H9 (cell line): ENCODE results near the gene ACTL8. TPM values are rescaled to one million over a fixed set of nuclear protein-coding genes. Genes with fewer than 3 reads are reported as not detected.

Experiments
- DNase-seq: peaks from one replicate; pipeline ENCODE4 v3.0.0-alpha.2; 2017
- H2AFZ ChIP-seq: one replicate; pipeline ENCODE4 v1.6.1; 2013; ENCODE audit warnings: mild to moderate bottlenecking, low read length, control low read depth, moderate library complexity
- H2AK5ac ChIP-seq: 2 replicates; pipeline ENCODE4 v1.6.1; 2013; ENCODE audit warnings: low read length, control low read depth, mixed read lengths; ENCODE audit not compliant: insufficient read length
- H2BK120ac ChIP-seq: one replicate; pipeline ENCODE4 v1.6.1; 2013; ENCODE audit warnings: low read depth, mild to moderate bottlenecking, low read length, control low read depth, inconsistent platforms; ENCODE audit not compliant: poor library complexity, severe bottlenecking
- H2BK12ac ChIP-seq: 2 replicates; pipeline ENCODE4 v1.6.1; 2013; ENCODE audit warnings: low read length, control low read depth, mixed read lengths, low read depth; ENCODE audit not compliant: insufficient read length
- H2BK15ac ChIP-seq: 2 replicates; pipeline ENCODE4 v1.6.1; 2013; ENCODE audit warnings: low read depth, low read length, control low read depth
- H2BK20ac ChIP-seq: one replicate; pipeline ENCODE4 v1.6.1; 2013; ENCODE audit warnings: low read depth, mild to moderate bottlenecking, low read length, control low read depth, inconsistent platforms; ENCODE audit not compliant: poor library complexity, severe bottlenecking
- H2BK5ac ChIP-seq: 2 replicates; pipeline ENCODE4 v1.6.1; 2013; ENCODE audit warnings: low read length, control low read depth, mixed read lengths; ENCODE audit not compliant: insufficient read length
- H3K14ac ChIP-seq: 2 replicates; pipeline ENCODE4 v1.6.1; 2013; ENCODE audit warnings: low read length, control low read depth; ENCODE audit not compliant: insufficient read depth
- H3K18ac ChIP-seq: 2 replicates; pipeline ENCODE4 v1.6.1; 2013; ENCODE audit warnings: low read depth, mild to moderate bottlenecking, mixed read lengths, low read length, control low read depth; ENCODE audit not compliant: insufficient read length
- H3K23ac ChIP-seq: 2 replicates; pipeline ENCODE4 v1.6.1; 2013; ENCODE audit warnings: low read length, control low read depth, mixed read lengths, low read depth; ENCODE audit not compliant: insufficient read length
- H3K23me2 ChIP-seq: 2 replicates; pipeline ENCODE4 v1.6.1; 2013; ENCODE audit warnings: low read depth, mild to moderate bottlenecking, mixed read lengths, low read length, control low read depth; ENCODE audit not compliant: insufficient read length, poor library complexity, severe bottlenecking
- H3K27ac ChIP-seq: 2 replicates; pipeline ENCODE4 v1.5.1; 2013; ENCODE audit warnings: low read length, control low read depth, mixed read lengths, low read depth; ENCODE audit not compliant: insufficient read length
- H3K27me3 ChIP-seq: 2 replicates; pipeline ENCODE4 v1.6.1; 2013; ENCODE audit warnings: low read length, control low read depth, inconsistent platforms; ENCODE audit not compliant: insufficient read depth
- H3K4ac ChIP-seq: 2 replicates; pipeline ENCODE4 v1.6.1; 2013; ENCODE audit warnings: low read depth, mild to moderate bottlenecking, control low read depth, inconsistent platforms, low read length, moderate library complexity
- H3K4me1 ChIP-seq: 2 replicates; pipeline ENCODE4 v1.6.1; 2013; ENCODE audit warnings: low read length, control low read depth, inconsistent platforms; ENCODE audit not compliant: insufficient read depth
- H3K4me2 ChIP-seq: 2 replicates; pipeline ENCODE4 v1.6.1; 2013; ENCODE audit warnings: low read length, control low read depth, mixed read lengths; ENCODE audit not compliant: insufficient read length, insufficient read depth
- H3K56ac ChIP-seq: 2 replicates; pipeline ENCODE4 v1.6.1; 2013; ENCODE audit warnings: low read depth, mild to moderate bottlenecking, mixed read lengths, low read length, control low read depth; ENCODE audit not compliant: insufficient read length
- H3K79me1 ChIP-seq: 2 replicates; pipeline ENCODE4 v1.6.1; 2013; ENCODE audit warnings: low read depth, mild to moderate bottlenecking, moderate library complexity, low read length, control low read depth, inconsistent platforms; ENCODE audit not compliant: insufficient read depth, poor library complexity, severe bottlenecking
- H3K79me2 ChIP-seq: 2 replicates; pipeline ENCODE4 v1.6.1; 2013; ENCODE audit warnings: low read length, control low read depth, inconsistent platforms; ENCODE audit not compliant: insufficient read depth
- H3K9ac ChIP-seq: 2 replicates; pipeline ENCODE4 v1.6.1; 2013; ENCODE audit warnings: low read length, control low read depth, mixed read lengths; ENCODE audit not compliant: insufficient read length; ENCODE audit errors: extremely low read depth
- H3K9me3 ChIP-seq: one replicate; pipeline ENCODE4 v1.6.1; 2013; ENCODE audit warnings: low read depth, low read length, inconsistent platforms; ENCODE audit not compliant: control insufficient read depth
- H3T11ph ChIP-seq: one replicate; pipeline ENCODE4 v1.6.1; 2013; ENCODE audit warnings: mild to moderate bottlenecking, low read length, control low read depth, inconsistent platforms
- H4K20me1 ChIP-seq: one replicate; pipeline ENCODE4 v1.6.1; 2013; ENCODE audit not compliant: control insufficient read depth, insufficient read length, insufficient read depth
- H4K5ac ChIP-seq: 2 replicates; pipeline ENCODE4 v1.6.1; 2013; ENCODE audit warnings: low read depth, mild to moderate bottlenecking, mixed read lengths, low read length, control low read depth; ENCODE audit not compliant: insufficient read length
- H4K8ac ChIP-seq: replicated peaks from 2 replicates; pipeline ENCODE4 v1.6.1; 2013; ENCODE audit warnings: low read length, control low read depth, mixed read lengths, low read depth; ENCODE audit not compliant: insufficient read length
- H4K91ac ChIP-seq: 2 replicates; pipeline ENCODE4 v1.6.1; 2013; ENCODE audit warnings: low read depth, mild to moderate bottlenecking, moderate library complexity, mixed read lengths, low read length, control low read depth; ENCODE audit not compliant: insufficient read length
- H3K27ac Mint-ChIP-seq, 3 experiments: 2 replicates in 2 of 3; 3 replicates in 1 of 3; pipeline ENCODE4 v1.8.0; 2020 to 2021; ENCODE audit warnings: mixed read lengths in 3 of 3, mild to moderate bottlenecking in 1 of 3, moderate library complexity in 1 of 3
- H3K27me3 Mint-ChIP-seq: 2 replicates; pipeline ENCODE4 v1.8.0; 2021; ENCODE audit warnings: low read depth, mild to moderate bottlenecking, moderate library complexity, mixed read lengths
- H3K36me3 Mint-ChIP-seq, 3 experiments: 2 replicates in 2 of 3; 3 replicates in 1 of 3; pipeline ENCODE4 v1.8.0; 2020 to 2021; ENCODE audit warnings: low read depth in 3 of 3, mixed read lengths in 3 of 3; ENCODE audit not compliant: insufficient read depth in 1 of 3
- H3K4me1 Mint-ChIP-seq, 2 experiments: 2 replicates each; pipeline ENCODE4 v1.8.0; 2020; ENCODE audit warnings: mixed read lengths in 2 of 2
- H3K4me3 Mint-ChIP-seq, 2 experiments: 2 replicates in 1 of 2; 3 replicates in 1 of 2; pipeline ENCODE4 v1.8.0; 2020 to 2021; ENCODE audit warnings: mild to moderate bottlenecking in 2 of 2, mixed read lengths in 2 of 2, moderate library complexity in 1 of 2
- H3K9me3 Mint-ChIP-seq, 2 experiments: 2 replicates in 1 of 2; 3 replicates in 1 of 2; pipeline ENCODE4 v1.8.0; 2020; ENCODE audit warnings: mild to moderate bottlenecking in 2 of 2, mixed read lengths in 2 of 2, moderate library complexity in 1 of 2
- CTCF ChIP-seq: fragments of 200-600 bp; sonication (generic); conservative IDR thresholded peaks from 3 replicates; pipeline ENCODE4 v1.8.0; 2021; ENCODE audit warnings: antibody characterized with exemption, mild to moderate bottlenecking
- WGBS: extraction: QIAGEN DNeasy Blood & Tissue Kit; methylation state at CpG from one replicate; pipeline ENCODE4 v1.1.7; 2013; ENCODE audit warnings: missing lambda C conversion rate, low lambda C conversion rate, mixed read lengths; ENCODE audit not compliant: insufficient read length; ENCODE audit errors: extremely low coverage; 5-methylcytosine and 5-hydroxymethylcytosine counted together
- total RNA-seq: library from RNA; stranded (reverse); gene quantifications from 2 replicates; pipeline ENCODE4 v1.2.1, GENCODE V29; 2021

Gene ACTL8
- total RNA-seq, 1 experiment from 2014 or later = not detected

GRCh38 chr1:17867470-17867869 lies 112.3 kb downstream of the ACTL8 start:
- no peak overlapping the region for H3T11ph ChIP-seq
- no peak overlapping the region for H2AK5ac ChIP-seq
- H3K56ac ChIP-seq = no peak overlapping the region
- no peak overlapping the region for H3K4me3 Mint-ChIP-seq
- peaks cover 7% of the 10 kb centered on the region for H3K27me3 Mint-ChIP-seq
- H2BK5ac ChIP-seq = no peak overlapping the region
- H3K79me2 ChIP-seq = no peaks in the 10 kb centered on the region
- H3K27ac ChIP-seq = no peak overlapping the region
- TF ChIP-seq CTCF = no peak
- H3K23me2 ChIP-seq = no peaks in the 10 kb centered on the region
- H3K4me1 ChIP-seq = no peaks in the 10 kb centered on the region; the same call in 1 of the 2 replicates
- no peak overlapping the region for H4K5ac ChIP-seq
- no peak overlapping the region for H3K27ac Mint-ChIP-seq
- H4K8ac ChIP-seq = no peak overlapping the region
- no peak overlapping the region for H3K18ac ChIP-seq
- no peak overlapping the region for H3K23ac ChIP-seq
- H3K9me3 ChIP-seq = no peaks in the 10 kb centered on the region
- no peaks in the 10 kb centered on the region for H3K79me1 ChIP-seq
- H4K91ac ChIP-seq = no peak overlapping the region
- H3K9me3 Mint-ChIP-seq = peaks cover 6 to 8% of the 10 kb centered on the region in 2 experiments; a peak in 4 of 5 replicates
- no peaks in the 10 kb centered on the region for H3K27me3 ChIP-seq
- H2BK20ac ChIP-seq = no peak overlapping the region
- no peak overlapping the region for H3K14ac ChIP-seq
- no peak overlapping the region for H2BK12ac ChIP-seq
- H2BK15ac ChIP-seq = no peak overlapping the region
- no CpG with 5 or more reads among the region's 8 CpGs for WGBS
- no peak for DNase-seq
- H3K9ac ChIP-seq = no peak overlapping the region
- H3K4ac ChIP-seq = no peak overlapping the region
- H4K20me1 ChIP-seq = no peaks in the 10 kb centered on the region
- no peak overlapping the region for H2BK120ac ChIP-seq
- H2AFZ ChIP-seq = no peak overlapping the region
- H3K36me3 Mint-ChIP-seq = peaks cover 0 to 13% (median 2%) of the 10 kb centered on the region in 3 experiments; a peak in 5 of 7 replicates
- H3K4me2 ChIP-seq = no peak overlapping the region
- H3K4me1 Mint-ChIP-seq = peaks cover 9 to 18% of the 10 kb centered on the region in 2 experiments
